ENCODE results near the gene HOXC11. TPM values are rescaled to one million over a fixed set of nuclear protein-coding genes. Genes with fewer than 3 reads are reported as not detected.

Gene HOXC11
- total RNA-seq, 2 donors from 2014 or later, result not detected

- DNase-seq, result no peak
Measured at GRCh38 chr12:53968214-53969127, 4.5 kb upstream of the HOXC11 start.

GRCh38 chr12:53969588-53970259 is 3.2 kb upstream of the HOXC11 start:
- DNase-seq, result no peak
- intact Hi-C loops (cut with DNase I, micrococcal nuclease), result no loop called here
- no peak for ATAC-seq

More at GRCh38 chr12:53968214-53969127, 4.5 kb upstream of the HOXC11 start:
- intact Hi-C loops (cut with DNase I, micrococcal nuclease), result no loop called here
- no peak for ATAC-seq

GRCh38 chr12:53970451-53970850 is 2.5 kb upstream of the HOXC11 start:
- ATAC-seq (no peak), DNase-seq (no peak)
- intact Hi-C loops (cut with DNase I, micrococcal nuclease), result no loop called here

GRCh38 chr12:53971129-53971528 is 1.8 kb upstream of the HOXC11 start:
- no peak for DNase-seq
- no peak for ATAC-seq
- intact Hi-C loops (cut with DNase I, micrococcal nuclease), result no loop called here

- ATAC-seq, result no peak
- DNase-seq, result no peak
- intact Hi-C loops (cut with DNase I, micrococcal nuclease), result no loop called here
Measured at GRCh38 chr12:53971686-53972085, 1.2 kb upstream of the HOXC11 start.

GRCh38 chr12:53972152-53972702 is 699 bp upstream of the HOXC11 start:
- intact Hi-C loops (cut with DNase I, micrococcal nuclease), result no loop called here
- no peak for DNase-seq
- no peak for ATAC-seq

- intact Hi-C loops (cut with DNase I, micrococcal nuclease), result no loop called here
- no peak for ATAC-seq
- no peak for DNase-seq
Measured at GRCh38 chr12:53973236-53974042, 513 bp downstream of the HOXC11 start.

GRCh38 chr12:53974084-53975063 is 1.4 kb downstream of the HOXC11 start, which contains the start of gene HOTAIR:
HOTAIR (minus strand) TSS chr12:53974954.
- intact Hi-C loops (cut with DNase I, micrococcal nuclease), result no loop called here
- ATAC-seq (no peak), DNase-seq (no peak)

GRCh38 chr12:53975064-53975471 is 2.1 kb downstream of the HOXC11 start:
- intact Hi-C loops (cut with DNase I, micrococcal nuclease), result no loop called here
- ATAC-seq (no peak), DNase-seq (no peak)

GRCh38 chr12:53975479-53976152 is 2.7 kb downstream of the HOXC11 start:
- intact Hi-C loops (cut with DNase I, micrococcal nuclease), result no loop called here
- ATAC-seq (no peak), DNase-seq (no peak)

GRCh38 chr12:53976172-53976822 is 3.4 kb downstream of the HOXC11 start:
- DNase-seq, result no peak
- no peak for ATAC-seq
- intact Hi-C loops (cut with DNase I, micrococcal nuclease), result no loop called here

GRCh38 chr12:53976823-53977595 is 4.1 kb downstream of the HOXC11 start:
- intact Hi-C loops (cut with DNase I, micrococcal nuclease), result no loop called here
- no peak for DNase-seq
- no peak for ATAC-seq

- DNase-seq, result no peak
- intact Hi-C loops (cut with DNase I, micrococcal nuclease), result no loop called here
- ATAC-seq, result no peak
Measured at GRCh38 chr12:53977596-53978445, 4.9 kb downstream of the HOXC11 start.

- DNase-seq (peak; percentile 28 to 31), ATAC-seq (peak; percentile 90)
- intact Hi-C loops (cut with DNase I, micrococcal nuclease), result no loop called here
Measured at GRCh38 chr12:53978477-53979356, 5.8 kb downstream of the HOXC11 start.
